LNCAP (cell line): Measurements from ENCODE around the gene EEF2KMT.
A peak's percentile ranks its signal among the peaks of the same experiment; 100 is the strongest.
"Not testable (repeated sequence)": the region's sequence is repeated elsewhere in the genome, so short reads cannot be mapped to it uniquely, and the experiment has no call there.

ENCODE experiments used
- TF ChIP-seq, protein P1 (sequence below): fragments of 450-650 bp; IDR thresholded peaks from 2 replicates; pipeline ENCODE4 v1.5.1; 2017; ENCODE audit warnings: mild to moderate bottlenecking

The EEF2KMT gene, protein sequence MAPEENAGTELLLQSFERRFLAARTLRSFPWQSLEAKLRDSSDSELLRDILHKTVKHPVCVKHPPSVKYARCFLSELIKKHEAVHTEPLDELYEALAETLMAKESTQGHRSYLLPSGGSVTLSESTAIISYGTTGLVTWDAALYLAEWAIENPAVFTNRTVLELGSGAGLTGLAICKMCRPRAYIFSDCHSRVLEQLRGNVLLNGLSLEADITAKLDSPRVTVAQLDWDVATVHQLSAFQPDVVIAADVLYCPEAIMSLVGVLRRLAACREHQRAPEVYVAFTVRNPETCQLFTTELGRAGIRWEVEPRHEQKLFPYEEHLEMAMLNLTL

DNA sequence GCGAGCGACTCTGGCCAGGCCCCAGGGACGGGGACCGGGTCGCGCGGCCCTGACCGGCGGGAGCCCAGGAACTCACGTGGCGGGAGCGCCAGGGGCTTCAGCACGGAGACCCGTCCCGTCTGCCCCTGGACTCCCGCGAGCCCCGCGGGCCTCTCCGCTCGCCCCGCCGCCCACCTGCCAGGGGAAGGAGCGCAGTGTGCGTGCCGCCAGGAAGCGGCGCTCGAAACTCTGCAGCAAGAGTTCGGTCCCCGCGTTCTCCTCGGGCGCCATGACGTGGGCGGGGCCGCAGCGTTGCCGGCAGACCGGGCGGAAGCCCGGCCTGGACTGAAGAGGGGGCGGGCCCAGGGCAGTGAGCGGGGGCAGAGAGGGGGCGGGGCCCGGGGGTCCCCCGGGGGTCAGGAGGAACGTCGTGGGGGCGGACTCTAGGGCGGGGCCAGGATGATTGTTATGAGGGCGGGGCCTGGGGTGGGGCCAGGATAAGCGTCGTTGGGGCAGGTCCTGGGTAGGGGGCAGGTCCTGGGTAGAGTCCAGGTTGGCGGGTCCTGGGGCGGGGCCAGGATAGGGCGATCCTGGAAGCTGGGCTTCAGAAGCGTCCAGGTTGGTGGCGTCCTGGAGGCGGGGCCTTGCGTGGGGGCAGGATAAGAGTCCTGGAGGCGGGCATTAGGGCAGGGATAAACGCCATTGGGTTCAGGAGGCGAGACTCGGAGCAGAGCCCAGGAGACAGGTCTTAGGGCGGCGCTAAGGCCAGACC is at the start of gene EEF2KMT:
TSS of gene EEF2KMT (minus strand) at position 326 of the 751 bp plus-strand sequence. CDS start at position 270, 56 bp downstream.
- TF ChIP-seq, protein P1, sequence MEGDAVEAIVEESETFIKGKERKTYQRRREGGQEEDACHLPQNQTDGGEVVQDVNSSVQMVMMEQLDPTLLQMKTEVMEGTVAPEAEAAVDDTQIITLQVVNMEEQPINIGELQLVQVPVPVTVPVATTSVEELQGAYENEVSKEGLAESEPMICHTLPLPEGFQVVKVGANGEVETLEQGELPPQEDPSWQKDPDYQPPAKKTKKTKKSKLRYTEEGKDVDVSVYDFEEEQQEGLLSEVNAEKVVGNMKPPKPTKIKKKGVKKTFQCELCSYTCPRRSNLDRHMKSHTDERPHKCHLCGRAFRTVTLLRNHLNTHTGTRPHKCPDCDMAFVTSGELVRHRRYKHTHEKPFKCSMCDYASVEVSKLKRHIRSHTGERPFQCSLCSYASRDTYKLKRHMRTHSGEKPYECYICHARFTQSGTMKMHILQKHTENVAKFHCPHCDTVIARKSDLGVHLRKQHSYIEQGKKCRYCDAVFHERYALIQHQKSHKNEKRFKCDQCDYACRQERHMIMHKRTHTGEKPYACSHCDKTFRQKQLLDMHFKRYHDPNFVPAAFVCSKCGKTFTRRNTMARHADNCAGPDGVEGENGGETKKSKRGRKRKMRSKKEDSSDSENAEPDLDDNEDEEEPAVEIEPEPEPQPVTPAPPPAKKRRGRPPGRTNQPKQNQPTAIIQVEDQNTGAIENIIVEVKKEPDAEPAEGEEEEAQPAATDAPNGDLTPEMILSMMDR = not testable (repeated sequence)

DNA sequence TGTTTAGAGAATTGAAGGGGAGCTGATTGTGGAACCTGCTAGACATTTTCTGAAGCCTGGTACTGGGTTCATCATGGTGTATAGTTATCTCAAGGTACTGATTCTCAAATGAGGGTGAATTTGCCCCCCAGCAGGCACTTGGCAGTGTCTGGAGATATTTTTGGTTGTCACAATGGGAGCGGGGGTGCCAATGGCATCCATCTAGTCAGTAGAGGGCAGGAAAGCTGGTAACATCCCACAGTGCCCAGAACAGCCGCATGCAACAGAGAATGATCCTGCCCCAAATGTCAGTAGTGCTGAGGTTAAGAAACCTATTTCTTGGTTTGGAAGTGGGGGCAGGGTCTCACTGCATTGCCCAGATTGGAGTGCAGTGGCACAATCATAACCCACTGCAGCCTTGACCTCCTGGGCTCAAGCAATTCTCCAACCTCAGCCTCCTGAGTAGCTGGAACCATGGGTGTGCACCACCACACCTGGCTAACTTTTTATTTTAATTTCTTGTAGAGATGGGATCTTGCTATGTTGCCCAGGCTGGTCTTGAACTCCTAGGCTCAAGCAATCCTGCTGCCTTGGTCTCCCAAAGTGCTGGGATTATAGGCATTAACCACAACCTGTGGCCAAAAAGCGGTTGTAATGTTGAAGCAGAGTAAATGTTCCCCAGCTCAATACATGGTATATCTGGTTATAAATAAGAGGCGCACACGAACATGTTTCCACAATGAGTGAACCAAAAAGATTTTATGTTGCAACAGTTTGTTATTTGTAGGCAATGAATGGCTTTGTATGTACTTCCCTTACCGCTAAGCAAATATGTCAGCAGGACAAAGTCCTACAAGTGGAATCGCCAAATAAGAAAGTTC is 46.4 kb upstream of the EEF2KMT start:
- TF ChIP-seq, protein P1 = no peak

DNA sequence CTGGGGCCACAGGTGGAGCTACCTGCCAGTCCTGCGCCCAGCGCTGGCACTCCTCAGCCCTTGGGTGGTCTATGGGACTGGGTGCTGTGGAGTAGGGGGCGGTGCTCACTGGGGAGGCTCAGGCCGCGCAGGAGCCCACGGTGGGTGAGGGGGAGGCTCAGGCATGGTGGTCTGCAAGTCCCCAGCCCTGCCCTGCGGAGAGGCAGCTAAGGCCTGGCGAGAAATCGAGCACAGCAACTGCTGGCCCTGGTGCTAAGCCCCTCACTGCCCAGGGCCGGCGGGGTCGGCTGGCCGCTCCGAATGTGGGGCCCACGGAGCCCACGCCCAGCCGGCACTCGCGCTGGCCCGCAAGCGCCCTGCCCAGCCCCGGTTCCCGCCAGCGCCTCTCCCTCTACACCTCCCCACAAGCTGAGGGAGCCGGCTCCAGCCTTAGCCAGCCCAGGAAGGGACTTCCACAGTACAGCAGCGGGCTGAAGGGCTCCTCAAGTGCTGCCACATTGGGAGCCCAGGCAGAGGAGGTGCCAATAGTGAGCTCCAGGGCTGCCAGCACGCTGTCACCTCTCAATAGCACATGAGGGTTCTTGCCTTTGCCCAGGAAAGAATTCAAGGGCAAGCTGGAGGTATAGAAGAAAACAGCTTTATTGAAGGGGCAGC is 11.0 kb upstream of the EEF2KMT start:
- TF ChIP-seq, protein P1 = no peak

DNA sequence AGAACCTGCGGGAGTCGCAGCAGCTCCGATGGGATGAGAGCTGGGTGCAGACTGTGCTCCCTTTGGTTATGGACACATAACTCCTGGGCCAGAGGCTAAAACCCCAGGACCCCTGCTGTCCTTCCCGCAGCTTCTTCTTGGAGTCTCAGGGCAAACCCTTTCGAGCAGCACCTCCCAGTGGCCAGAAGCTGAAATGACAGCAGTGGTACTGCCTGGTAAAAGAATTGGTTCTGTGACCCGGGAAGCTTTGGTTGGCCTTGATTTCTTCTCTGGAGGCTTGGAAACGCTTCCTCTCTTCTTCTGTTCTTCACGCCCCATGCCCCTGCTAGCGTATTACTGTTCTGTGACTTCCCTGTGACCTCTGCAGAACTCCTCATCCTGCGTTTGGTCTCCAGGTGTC is 12.8 kb downstream of the EEF2KMT start:
- TF ChIP-seq, protein P1 = peak; percentile 73

DNA sequence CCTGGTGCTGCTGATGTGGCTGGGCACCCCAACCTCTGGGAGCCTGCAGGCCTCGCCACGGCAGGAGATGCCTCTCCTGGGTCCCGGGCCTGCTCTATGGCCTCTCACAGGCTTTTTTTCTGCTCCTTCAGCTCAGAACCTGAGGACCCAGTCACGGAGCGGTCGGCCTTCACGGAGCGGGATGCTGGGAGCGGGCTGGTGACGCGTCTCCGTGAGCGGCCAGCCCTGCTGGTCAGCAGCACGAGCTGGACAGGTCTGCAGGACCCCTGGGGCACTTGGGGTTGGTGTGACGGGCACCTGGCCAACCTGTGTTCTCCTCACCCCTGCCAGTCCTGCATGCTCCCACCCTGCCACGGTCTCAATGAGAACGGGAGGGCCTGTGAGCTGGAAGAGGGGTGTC is 19.0 kb downstream of the EEF2KMT start:
- TF ChIP-seq, protein P1 = no peak

DNA sequence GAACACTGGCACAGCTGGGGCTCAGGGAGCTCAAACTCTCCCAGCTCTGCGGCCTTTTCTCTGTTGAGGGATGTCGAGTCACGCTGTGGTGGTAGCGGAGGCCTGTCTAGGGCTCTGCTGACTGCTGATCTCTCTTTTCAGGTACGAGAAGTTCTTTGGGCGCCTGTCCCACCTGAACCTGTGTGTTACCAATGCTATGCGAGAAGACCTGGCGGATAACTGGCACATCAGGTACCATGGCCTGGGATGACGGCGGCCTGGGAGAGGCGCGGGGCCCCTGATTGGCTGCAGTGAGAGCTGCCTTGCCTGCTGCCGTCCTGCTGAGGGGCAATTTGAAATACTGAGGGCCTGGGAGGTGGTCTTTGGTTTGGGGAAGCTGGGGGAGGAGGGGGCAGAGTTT is 20.3 kb downstream of the EEF2KMT start:
- TF ChIP-seq, protein P1 = no peak

DNA sequence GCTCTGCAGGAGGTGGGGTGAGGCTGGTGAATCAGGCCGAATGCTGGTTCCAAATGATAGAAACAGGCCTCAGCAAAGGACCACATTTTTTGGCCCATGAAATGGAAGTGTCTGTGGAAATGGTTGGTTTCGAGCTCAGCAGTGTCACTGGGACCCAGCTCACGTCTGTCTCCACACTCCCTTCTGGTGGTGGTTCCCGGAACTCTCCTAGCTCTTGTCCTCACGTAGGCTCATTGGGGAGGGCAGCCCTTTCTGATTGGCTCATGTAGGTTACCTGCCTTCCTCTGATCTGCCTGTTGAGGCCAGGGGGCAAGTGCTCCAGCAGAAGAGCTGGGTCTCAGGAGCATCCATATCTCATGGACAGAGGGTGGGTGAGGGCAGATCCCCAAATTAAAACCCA is 22.0 kb downstream of the EEF2KMT start:
- TF ChIP-seq, protein P1 = no peak
